WTC11 (cell line): Measurements from ENCODE around the gene PRRT1. TPM values are rescaled to one million over a fixed set of nuclear protein-coding genes. Genes with fewer than 3 reads are reported as not detected.

Source experiments
- ATAC-seq: fragments of 200-7000 bp; cut with Tn5 transposase; 2 replicates; pipeline ENCODE4 v1.10.0; 2021; ENCODE audit warnings: mild to moderate bottlenecking, moderate library complexity
- CTCF ChIA-PET: fragments of 300-600 bp; sonication (Branson Sonifier 250); formaldehyde crosslinking; loops from one replicate; lab custom pipeline; 2021; ENCODE audit warnings: antibody characterized with exemption; lab: Charles Lee
- POLR2A ChIA-PET: fragments of 350-600 bp; sonication (Branson Sonifier 250); formaldehyde crosslinking; loops from one replicate; lab custom pipeline; 2021; ENCODE audit warnings: antibody characterized with exemption; lab: Charles Lee
- DNase-seq: peaks from one replicate; pipeline ENCODE4 v3.0.0; 2021; ENCODE audit warnings: low spot score
- H3K27ac Mint-ChIP-seq: 2 replicates; pipeline ENCODE4 v1.8.0; 2021; ENCODE audit warnings: mixed read lengths
- H3K27me3 Mint-ChIP-seq: 2 replicates; pipeline ENCODE4 v1.8.0; 2021; ENCODE audit warnings: low read depth, mild to moderate bottlenecking, moderate library complexity, mixed read lengths
- H3K36me3 Mint-ChIP-seq: 2 replicates; pipeline ENCODE4 v1.8.0; 2021; ENCODE audit warnings: mixed read lengths
- H3K4me1 Mint-ChIP-seq: 2 replicates; pipeline ENCODE4 v1.8.0; 2022; ENCODE audit warnings: mixed read lengths
- H3K4me3 Mint-ChIP-seq: 2 replicates; pipeline ENCODE4 v1.8.0; 2021; ENCODE audit warnings: mild to moderate bottlenecking, moderate library complexity, mixed read lengths
- H3K9me3 Mint-ChIP-seq: 2 replicates; pipeline ENCODE4 v1.8.0; 2021; ENCODE audit warnings: mixed read lengths
- ELF4 ChIP-seq: sonication (generic); formaldehyde crosslinking; IDR thresholded peaks from 2 replicates; pipeline ENCODE4 v1.8.1; 2022; ENCODE audit warnings: low read depth, mild to moderate bottlenecking, moderate library complexity, missing genetic modification reagents
- GRHL2 ChIP-seq: fragments of 250-450 bp; sonication (Bioruptor Pico); IDR thresholded peaks from 2 replicates; pipeline ENCODE4 v1.8.0; 2022; ENCODE audit warnings: mild to moderate bottlenecking, moderate library complexity; ENCODE audit not compliant: insufficient replicate concordance, severe bottlenecking
- NR3C1 ChIP-seq: sonication (generic); formaldehyde crosslinking; conservative IDR thresholded peaks from 2 replicates; pipeline ENCODE4 v1.8.1; 2023; ENCODE audit warnings: low read depth, mild to moderate bottlenecking, missing genetic modification reagents
- PRRX2 ChIP-seq: fragments of 250-450 bp; sonication (Bioruptor Pico); IDR thresholded peaks from 2 replicates; pipeline ENCODE4 v1.8.0; 2021; ENCODE audit warnings: mild to moderate bottlenecking
- SP1 ChIP-seq: sonication (generic); formaldehyde crosslinking; conservative IDR thresholded peaks from 2 replicates; pipeline ENCODE4 v1.8.1; 2022; ENCODE audit warnings: missing genetic modification reagents
- ZNF121 ChIP-seq: sonication (generic); formaldehyde crosslinking; IDR thresholded peaks from 2 replicates; pipeline ENCODE4 v1.8.0; 2023; ENCODE audit warnings: missing genetic modification reagents
- ZNF263 ChIP-seq: sonication (generic); formaldehyde crosslinking; IDR thresholded peaks from 2 replicates; pipeline ENCODE4 v1.8.1; 2022; ENCODE audit warnings: low read depth, mild to moderate bottlenecking, moderate library complexity, missing genetic modification reagents
- ZNF423 ChIP-seq: fragments of 250-450 bp; sonication (Bioruptor Pico); IDR thresholded peaks from 2 replicates; pipeline ENCODE4 v2.1.2; 2022; ENCODE audit warnings: mild to moderate bottlenecking, moderate library complexity
- total RNA-seq: library from RNA; stranded (reverse); gene quantifications from 3 replicates; pipeline ENCODE4 v1.2.3, GENCODE V29; 2021
- TF ChIP-seq, protein P1 (sequence below): fragments of 250-450 bp; sonication (Bioruptor Pico); IDR thresholded peaks from 2 replicates; pipeline ENCODE4 v2.1.2; 2022; ENCODE audit warnings: mild to moderate bottlenecking, moderate library complexity
- TF ChIP-seq, protein P2 (sequence below): fragments of 250-450 bp; sonication (Bioruptor Pico); conservative IDR thresholded peaks from 2 replicates; pipeline ENCODE4 v1.9.0; 2021; ENCODE audit warnings: mild to moderate bottlenecking
- TF ChIP-seq, protein P3 (sequence below): sonication (generic); formaldehyde crosslinking; conservative IDR thresholded peaks from 2 replicates; pipeline ENCODE4 v1.8.1; 2023; ENCODE audit warnings: mild to moderate bottlenecking, low read depth, missing genetic modification reagents, moderate library complexity
- TF ChIP-seq, protein P4 (sequence below): sonication (generic); formaldehyde crosslinking; IDR thresholded peaks from 2 replicates; pipeline ENCODE4 v1.8.0; 2022; ENCODE audit warnings: mild to moderate bottlenecking, missing genetic modification reagents
- TF ChIP-seq, protein P5 (sequence below): fragments of 250-450 bp; sonication (Bioruptor Pico); IDR thresholded peaks from 2 replicates; pipeline ENCODE4 v1.9.0; 2021; ENCODE audit warnings: moderate library complexity, mild to moderate bottlenecking, inconsistent platforms, borderline replicate concordance
- TF ChIP-seq, protein P6 (sequence below): sonication (generic); formaldehyde crosslinking; IDR thresholded peaks from 2 replicates; pipeline ENCODE4 v1.8.1; 2022; ENCODE audit warnings: low read depth, mild to moderate bottlenecking, moderate library complexity, missing genetic modification reagents, borderline replicate concordance
- TF ChIP-seq, protein P7 (sequence below): sonication (generic); formaldehyde crosslinking; IDR thresholded peaks from 2 replicates; pipeline ENCODE4 v1.8.1; 2022; ENCODE audit warnings: mild to moderate bottlenecking, moderate library complexity, missing genetic modification reagents

The PRRT1 gene
- total RNA-seq, 1 experiment from 2014 or later = 1.6 TPM

DNA sequence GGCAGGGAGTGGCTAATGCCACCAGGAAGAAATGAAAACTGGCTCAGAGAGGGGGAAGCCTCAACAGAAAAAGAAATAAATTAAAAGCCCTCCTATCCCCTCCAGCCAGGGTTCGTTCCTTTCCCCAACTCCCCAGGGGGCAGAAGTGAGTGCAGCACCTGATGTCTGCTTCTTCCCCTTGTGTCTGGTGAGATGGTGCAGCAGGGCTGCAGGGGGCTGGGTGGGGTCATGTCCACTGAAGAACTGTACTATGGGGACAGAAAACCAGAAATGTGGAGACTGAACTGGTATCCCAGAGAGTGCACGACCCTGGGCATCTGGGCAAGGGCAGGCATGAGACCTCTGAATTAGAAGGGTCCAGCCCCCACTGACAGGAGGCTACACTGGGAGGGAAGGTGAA, 16.6 kb upstream of the PRRT1 start:
- DNase-seq (no peak), ATAC-seq (no peak)
- H3K36me3 Mint-ChIP-seq = peaks cover 33% of the 10 kb centered on the region
- no peak overlapping the region for H3K4me3 Mint-ChIP-seq
- no peak overlapping the region for H3K27ac Mint-ChIP-seq
- H3K9me3 Mint-ChIP-seq = no peaks in the 10 kb centered on the region
- CTCF ChIA-PET = interaction anchor here (2.5 to 5.1 kb wide), 4 partner anchors 8 to 50 kb away, joined by 6 to 47 read pairs (median 14); partner anchors contain the start of gene AGPAT1
- H3K4me1 Mint-ChIP-seq = peaks cover 13% of the 10 kb centered on the region
- H3K27me3 Mint-ChIP-seq = no peaks in the 10 kb centered on the region
- TF ChIP-seq, protein P1, sequence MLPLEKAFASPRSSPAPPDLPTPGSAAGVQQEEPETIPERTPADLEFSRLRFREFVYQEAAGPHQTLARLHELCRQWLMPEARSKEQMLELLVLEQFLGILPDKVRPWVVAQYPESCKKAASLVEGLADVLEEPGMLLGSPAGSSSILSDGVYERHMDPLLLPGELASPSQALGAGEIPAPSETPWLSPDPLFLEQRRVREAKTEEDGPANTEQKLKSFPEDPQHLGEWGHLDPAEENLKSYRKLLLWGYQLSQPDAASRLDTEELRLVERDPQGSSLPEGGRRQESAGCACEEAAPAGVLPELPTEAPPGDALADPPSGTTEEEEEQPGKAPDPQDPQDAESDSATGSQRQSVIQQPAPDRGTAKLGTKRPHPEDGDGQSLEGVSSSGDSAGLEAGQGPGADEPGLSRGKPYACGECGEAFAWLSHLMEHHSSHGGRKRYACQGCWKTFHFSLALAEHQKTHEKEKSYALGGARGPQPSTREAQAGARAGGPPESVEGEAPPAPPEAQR (CRISPR knock-in tag) = no peak
- TF ChIP-seq ZNF423 (CRISPR knock-in tag) (no peak), ZNF121 (no peak), SP1 (CRISPR knock-in tag) (no peak), ELF4 (CRISPR knock-in tag) (no peak), PRRX2 (CRISPR knock-in tag) (no peak), GRHL2 (CRISPR knock-in tag) (no peak), ZNF263 (CRISPR knock-in tag) (no peak), NR3C1 (CRISPR knock-in tag) (no peak)
- TF ChIP-seq, protein P2, sequence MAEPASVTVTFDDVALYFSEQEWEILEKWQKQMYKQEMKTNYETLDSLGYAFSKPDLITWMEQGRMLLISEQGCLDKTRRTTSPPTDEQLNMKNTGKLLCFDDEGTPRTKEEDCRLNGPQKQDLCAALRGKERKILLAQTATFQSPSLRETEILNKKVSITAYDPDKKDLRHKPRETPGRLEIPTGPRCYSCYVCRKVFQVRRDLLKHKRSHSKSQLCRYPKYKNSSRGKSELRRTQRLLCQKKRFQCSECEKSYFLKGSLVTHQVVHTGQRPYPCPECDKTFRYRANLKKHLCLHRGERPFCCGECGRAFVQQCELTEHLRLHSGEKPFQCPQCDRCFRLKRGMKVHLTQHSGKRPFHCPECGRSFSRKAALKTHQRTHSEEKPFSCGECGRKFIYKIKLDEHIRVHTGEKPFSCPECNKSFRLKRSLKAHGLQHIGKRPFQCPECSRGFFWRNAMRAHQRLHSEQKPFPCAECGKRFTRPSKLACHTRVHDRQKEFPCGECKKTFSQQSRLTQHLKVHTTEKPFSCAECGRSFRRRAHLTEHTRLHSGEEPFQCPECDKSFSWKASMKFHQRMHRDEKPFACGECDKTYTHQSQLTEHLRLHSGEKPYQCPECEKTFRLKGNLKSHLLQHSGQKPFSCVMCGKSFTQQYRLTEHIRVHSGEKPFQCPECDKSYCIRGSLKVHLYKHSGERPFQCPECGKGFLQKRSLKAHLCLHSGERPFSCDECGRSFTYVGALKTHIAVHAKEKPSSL (CRISPR knock-in tag) = no peak
- TF ChIP-seq, protein P3, sequence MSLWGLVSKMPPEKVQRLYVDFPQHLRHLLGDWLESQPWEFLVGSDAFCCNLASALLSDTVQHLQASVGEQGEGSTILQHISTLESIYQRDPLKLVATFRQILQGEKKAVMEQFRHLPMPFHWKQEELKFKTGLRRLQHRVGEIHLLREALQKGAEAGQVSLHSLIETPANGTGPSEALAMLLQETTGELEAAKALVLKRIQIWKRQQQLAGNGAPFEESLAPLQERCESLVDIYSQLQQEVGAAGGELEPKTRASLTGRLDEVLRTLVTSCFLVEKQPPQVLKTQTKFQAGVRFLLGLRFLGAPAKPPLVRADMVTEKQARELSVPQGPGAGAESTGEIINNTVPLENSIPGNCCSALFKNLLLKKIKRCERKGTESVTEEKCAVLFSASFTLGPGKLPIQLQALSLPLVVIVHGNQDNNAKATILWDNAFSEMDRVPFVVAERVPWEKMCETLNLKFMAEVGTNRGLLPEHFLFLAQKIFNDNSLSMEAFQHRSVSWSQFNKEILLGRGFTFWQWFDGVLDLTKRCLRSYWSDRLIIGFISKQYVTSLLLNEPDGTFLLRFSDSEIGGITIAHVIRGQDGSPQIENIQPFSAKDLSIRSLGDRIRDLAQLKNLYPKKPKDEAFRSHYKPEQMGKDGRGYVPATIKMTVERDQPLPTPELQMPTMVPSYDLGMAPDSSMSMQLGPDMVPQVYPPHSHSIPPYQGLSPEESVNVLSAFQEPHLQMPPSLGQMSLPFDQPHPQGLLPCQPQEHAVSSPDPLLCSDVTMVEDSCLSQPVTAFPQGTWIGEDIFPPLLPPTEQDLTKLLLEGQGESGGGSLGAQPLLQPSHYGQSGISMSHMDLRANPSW (CRISPR knock-in tag) = no peak
- TF ChIP-seq, protein P4, sequence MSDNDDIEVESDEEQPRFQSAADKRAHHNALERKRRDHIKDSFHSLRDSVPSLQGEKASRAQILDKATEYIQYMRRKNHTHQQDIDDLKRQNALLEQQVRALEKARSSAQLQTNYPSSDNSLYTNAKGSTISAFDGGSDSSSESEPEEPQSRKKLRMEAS (CRISPR knock-in tag) = no peak
- TF ChIP-seq, protein P5, sequence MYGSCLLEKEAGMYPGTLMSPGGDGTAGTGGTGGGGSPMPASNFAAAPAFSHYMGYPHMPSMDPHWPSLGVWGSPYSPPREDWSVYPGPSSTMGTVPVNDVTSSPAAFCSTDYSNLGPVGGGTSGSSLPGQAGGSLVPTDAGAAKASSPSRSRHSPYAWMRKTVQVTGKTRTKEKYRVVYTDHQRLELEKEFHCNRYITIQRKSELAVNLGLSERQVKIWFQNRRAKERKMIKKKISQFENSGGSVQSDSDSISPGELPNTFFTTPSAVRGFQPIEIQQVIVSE (CRISPR knock-in tag) = no peak
- TF ChIP-seq, protein P6, sequence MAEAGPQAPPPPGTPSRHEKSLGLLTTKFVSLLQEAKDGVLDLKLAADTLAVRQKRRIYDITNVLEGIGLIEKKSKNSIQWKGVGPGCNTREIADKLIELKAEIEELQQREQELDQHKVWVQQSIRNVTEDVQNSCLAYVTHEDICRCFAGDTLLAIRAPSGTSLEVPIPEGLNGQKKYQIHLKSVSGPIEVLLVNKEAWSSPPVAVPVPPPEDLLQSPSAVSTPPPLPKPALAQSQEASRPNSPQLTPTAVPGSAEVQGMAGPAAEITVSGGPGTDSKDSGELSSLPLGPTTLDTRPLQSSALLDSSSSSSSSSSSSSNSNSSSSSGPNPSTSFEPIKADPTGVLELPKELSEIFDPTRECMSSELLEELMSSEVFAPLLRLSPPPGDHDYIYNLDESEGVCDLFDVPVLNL (CRISPR knock-in tag) = no peak
- TF ChIP-seq, protein P7, sequence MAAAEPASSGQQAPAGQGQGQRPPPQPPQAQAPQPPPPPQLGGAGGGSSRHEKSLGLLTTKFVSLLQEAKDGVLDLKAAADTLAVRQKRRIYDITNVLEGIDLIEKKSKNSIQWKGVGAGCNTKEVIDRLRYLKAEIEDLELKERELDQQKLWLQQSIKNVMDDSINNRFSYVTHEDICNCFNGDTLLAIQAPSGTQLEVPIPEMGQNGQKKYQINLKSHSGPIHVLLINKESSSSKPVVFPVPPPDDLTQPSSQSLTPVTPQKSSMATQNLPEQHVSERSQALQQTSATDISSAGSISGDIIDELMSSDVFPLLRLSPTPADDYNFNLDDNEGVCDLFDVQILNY (CRISPR knock-in tag) = no peak
- POLR2A ChIA-PET = interaction anchor here (0.9 to 3.1 kb wide), 2 partner anchors 8 to 27 kb away, joined by 4 to 15 read pairs; no protein-coding TSS in a partner anchor
